Trophoblast cell (in vitro differentiated cells and primary cell): Measurements from ENCODE around the gene UST.

Experiments used
- DNase-seq, 2 donors: peaks; one replicate each; pipeline ENCODE4 v3.0.0-alpha.2; 2016
- H2AFZ ChIP-seq: 2 replicates; pipeline ENCODE4 v1.6.1; 2013; ENCODE audit warnings: low read length, moderate library complexity, mild to moderate bottlenecking; ENCODE audit not compliant: insufficient read depth, poor library complexity
- H2AK5ac ChIP-seq: 2 replicates; pipeline ENCODE4 v1.6.1; 2013; ENCODE audit warnings: mild to moderate bottlenecking, low read length
- H2BK120ac ChIP-seq: 2 replicates; pipeline ENCODE4 v1.6.1; 2013; ENCODE audit warnings: low read length, mild to moderate bottlenecking, moderate library complexity; ENCODE audit not compliant: insufficient read depth, poor library complexity
- H2BK12ac ChIP-seq: 2 replicates; pipeline ENCODE4 v1.6.1; 2013; ENCODE audit warnings: mild to moderate bottlenecking, low read length, moderate library complexity
- H2BK5ac ChIP-seq: 2 replicates; pipeline ENCODE4 v1.6.1; 2013; ENCODE audit warnings: low read length, low read depth, moderate library complexity, mild to moderate bottlenecking; ENCODE audit not compliant: poor library complexity
- H3K14ac ChIP-seq: 2 replicates; pipeline ENCODE4 v1.6.1; 2013; ENCODE audit warnings: mild to moderate bottlenecking, low read length
- H3K18ac ChIP-seq: 2 replicates; pipeline ENCODE4 v1.6.1; 2013; ENCODE audit warnings: mild to moderate bottlenecking, low read length
- H3K23ac ChIP-seq: 2 replicates; pipeline ENCODE4 v1.6.1; 2013; ENCODE audit warnings: low read length
- H3K27ac ChIP-seq: 2 replicates; pipeline ENCODE4 v1.5.1; 2013; ENCODE audit warnings: low read depth, mild to moderate bottlenecking, inconsistent platforms, low read length, moderate library complexity
- H3K27me3 ChIP-seq: 2 replicates; pipeline ENCODE4 v1.6.1; 2013; ENCODE audit warnings: inconsistent platforms, mild to moderate bottlenecking, low read length, moderate library complexity; ENCODE audit not compliant: insufficient read depth
- H3K36me3 ChIP-seq, 2 experiments: 1 replicate in 1 of 2; 2 replicates in 1 of 2; pipeline ENCODE4 v1.6.1; 2013; ENCODE audit warnings: low read length in 2 of 2, mild to moderate bottlenecking in 2 of 2, moderate library complexity in 1 of 2; ENCODE audit not compliant: insufficient read depth in 2 of 2, control insufficient read depth in 1 of 2
- H3K4ac ChIP-seq: 2 replicates; pipeline ENCODE4 v1.6.1; 2013; ENCODE audit warnings: low read depth, mild to moderate bottlenecking, low read length, moderate library complexity
- H3K4me1 ChIP-seq, 2 experiments: 1 replicate in 1 of 2; 2 replicates in 1 of 2; pipeline ENCODE4 v1.6.1; 2013; ENCODE audit warnings: low read length in 2 of 2, mild to moderate bottlenecking in 2 of 2, moderate library complexity in 1 of 2; ENCODE audit not compliant: insufficient read depth in 2 of 2, control insufficient read depth in 1 of 2
- H3K4me2 ChIP-seq: 2 replicates; pipeline ENCODE4 v1.6.1; 2013; ENCODE audit warnings: inconsistent platforms, mild to moderate bottlenecking, low read length, moderate library complexity
- H3K4me3 ChIP-seq: 2 replicates; pipeline ENCODE4 v1.5.1; 2013; ENCODE audit warnings: mild to moderate bottlenecking, low read depth, low read length, inconsistent platforms
- H3K79me1 ChIP-seq: one replicate; pipeline ENCODE4 v1.6.1; 2013; ENCODE audit warnings: low read length
- H3K79me2 ChIP-seq: 2 replicates; pipeline ENCODE4 v1.6.1; 2013; ENCODE audit warnings: low read length, mild to moderate bottlenecking; ENCODE audit not compliant: control insufficient read depth, insufficient read depth, poor library complexity
- H3K9ac ChIP-seq: 2 replicates; pipeline ENCODE4 v1.6.1; 2013; ENCODE audit warnings: mild to moderate bottlenecking, low read length
- H3K9me3 ChIP-seq: 2 replicates; pipeline ENCODE4 v1.6.1; 2013; ENCODE audit warnings: low read depth, mild to moderate bottlenecking, control low read depth, inconsistent platforms, low read length; ENCODE audit not compliant: insufficient read depth
- H4K12ac ChIP-seq: 2 replicates; pipeline ENCODE4 v1.6.1; 2013; ENCODE audit warnings: low read depth, mild to moderate bottlenecking, low read length, moderate library complexity
- H4K8ac ChIP-seq: 2 replicates; pipeline ENCODE4 v1.6.1; 2013; ENCODE audit warnings: low read depth, mild to moderate bottlenecking, low read length, moderate library complexity
- H4K91ac ChIP-seq: one replicate; pipeline ENCODE4 v1.6.1; 2013; ENCODE audit warnings: low read depth, mild to moderate bottlenecking, low read length, moderate library complexity
- WGBS: extraction: QIAGEN DNeasy Blood & Tissue Kit; methylation state at CpG from one replicate; pipeline ENCODE4 v1.1.7; 2013; ENCODE audit warnings: missing lambda C conversion rate; ENCODE audit not compliant: insufficient read length, insufficient coverage; ENCODE audit errors: extremely low coverage; 5-methylcytosine and 5-hydroxymethylcytosine counted together

The UST gene

DNA sequence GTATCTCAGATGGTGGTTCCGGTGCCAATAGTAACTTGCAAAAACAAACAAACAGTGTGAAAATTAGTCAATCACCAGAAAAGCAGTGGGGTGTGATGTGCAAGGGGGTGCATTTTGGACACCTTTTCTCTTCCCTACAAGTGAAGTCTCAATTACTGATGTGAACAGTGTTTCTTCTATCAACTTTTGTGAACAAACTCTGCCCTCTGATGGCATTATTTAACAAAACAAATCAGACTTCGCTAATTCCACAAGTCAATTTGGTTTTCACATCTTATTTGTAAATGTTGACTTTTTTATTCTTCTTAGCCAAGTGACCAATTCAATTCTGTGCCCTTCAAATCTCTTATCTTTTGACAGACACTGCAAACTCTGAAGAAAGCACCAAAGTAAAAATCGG is 212.2 kb downstream of the UST start:
- Histone ChIP-seq H2BK12ac (no peak overlapping the region), H3K4me2 (no peak overlapping the region), H3K4me1 (peaks cover 4% of the 10 kb centered on the region in 2 experiments), H3K9me3 (peaks cover 2% of the 10 kb centered on the region), H3K4me3 (no peak overlapping the region), H3K27ac (no peak overlapping the region), H3K9ac (no peak overlapping the region), H3K4ac (no peak overlapping the region), H3K27me3 (no peaks in the 10 kb centered on the region), H2BK5ac (no peak overlapping the region), H2BK120ac (no peak overlapping the region), H2AFZ (no peak overlapping the region), H4K8ac (no peak overlapping the region), H3K23ac (no peak overlapping the region), H4K91ac (no peak overlapping the region), H3K79me1 (no peaks in the 10 kb centered on the region), H3K79me2 (no peaks in the 10 kb centered on the region), H3K14ac (no peak overlapping the region), H4K12ac (no peak overlapping the region), H2AK5ac (no peak overlapping the region), H3K36me3 (peaks cover 0 to 2% of the 10 kb centered on the region in 2 experiments), H3K18ac (no peak overlapping the region)
- no CpG with 5 or more reads among the region's 3 CpGs for WGBS
- DNase-seq, result no peak

DNA sequence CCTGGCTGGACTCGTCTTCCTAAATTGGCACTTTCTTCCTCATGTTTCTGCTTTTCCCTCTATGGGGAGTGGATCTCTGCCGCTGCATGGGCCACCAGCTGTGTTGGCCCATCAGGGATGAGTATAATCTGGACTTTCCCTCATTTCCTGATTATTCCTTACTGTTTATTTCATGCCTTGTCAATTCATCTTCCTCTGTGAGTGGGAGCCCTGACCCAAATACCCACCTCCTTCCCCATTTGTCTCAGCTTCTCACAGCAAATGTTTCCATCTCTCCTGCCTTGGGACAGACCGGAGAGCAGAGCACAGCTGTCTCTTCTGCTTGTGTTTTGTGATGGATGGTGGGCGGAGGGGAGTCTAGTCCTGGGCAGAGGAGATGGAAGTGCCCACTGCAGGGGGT is 212.7 kb downstream of the UST start:
- Histone ChIP-seq H4K12ac (no peak overlapping the region), H4K91ac (no peak overlapping the region), H2AFZ (no peak overlapping the region), H3K27me3 (no peaks in the 10 kb centered on the region), H4K8ac (no peak overlapping the region), H3K4me1 (peaks cover 4% of the 10 kb centered on the region in 2 experiments), H3K79me2 (no peaks in the 10 kb centered on the region), H3K36me3 (peaks cover 0 to 2% of the 10 kb centered on the region in 2 experiments), H3K23ac (no peak overlapping the region), H3K9me3 (peaks cover 2% of the 10 kb centered on the region), H3K27ac (no peak overlapping the region), H2BK5ac (no peak overlapping the region), H3K4ac (no peak overlapping the region), H3K14ac (no peak overlapping the region), H3K4me3 (no peak overlapping the region), H2BK120ac (no peak overlapping the region), H3K9ac (no peak overlapping the region), H3K79me1 (no peaks in the 10 kb centered on the region), H3K18ac (no peak overlapping the region), H2AK5ac (no peak overlapping the region), H2BK12ac (no peak overlapping the region), H3K4me2 (no peak overlapping the region)
- DNase-seq, result no peak
- whole genome bisulfite sequencing, result no CpG with 5 or more reads among the region's 4 CpGs

DNA sequence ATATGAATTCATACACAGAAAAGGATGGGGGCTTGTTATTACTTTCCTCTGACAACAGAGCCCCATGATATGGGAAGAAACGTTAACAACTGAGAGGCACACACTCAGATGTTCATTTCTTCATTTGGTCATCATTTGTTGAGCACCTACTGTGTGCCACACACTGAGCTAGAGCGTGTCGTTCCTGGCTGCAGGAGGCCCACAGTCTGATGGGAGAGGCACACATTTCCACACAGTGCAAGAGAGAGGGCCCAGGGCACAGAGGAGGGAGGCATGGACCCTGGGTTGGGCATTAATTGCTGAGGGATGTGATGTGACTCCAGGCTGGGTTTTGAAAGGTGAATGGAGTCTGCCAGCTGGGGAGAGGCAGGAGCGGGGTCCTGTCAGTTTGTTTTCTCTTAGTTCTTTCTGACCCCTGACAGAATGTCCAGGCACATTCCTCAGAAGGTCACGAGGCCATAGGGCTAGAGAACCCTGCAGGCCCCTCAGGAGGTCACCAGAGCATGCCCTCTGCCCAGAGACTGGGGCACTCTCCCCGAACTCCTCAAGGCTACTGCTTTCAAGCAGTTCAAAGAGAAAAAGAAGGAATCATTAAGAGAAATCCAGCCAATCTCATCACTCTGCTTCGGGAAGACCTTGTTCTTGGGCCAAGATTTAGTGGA is 216.2 kb downstream of the UST start:
- no peak for DNase-seq
- H3K9ac ChIP-seq, result no peak overlapping the region

GRCh38 chr6:148963738-148964137 is 216.9 kb downstream of the UST start:
- no peaks in the 10 kb centered on the region for H3K27me3 ChIP-seq
- no peak overlapping the region for H2AFZ ChIP-seq
- H3K9me3 ChIP-seq, result peaks cover 2% of the 10 kb centered on the region
- H3K79me2 ChIP-seq, result no peaks in the 10 kb centered on the region
- no peak overlapping the region for H3K23ac ChIP-seq
- no peak overlapping the region for H2BK5ac ChIP-seq
- H3K4me3 ChIP-seq, result no peak overlapping the region
- H3K36me3 ChIP-seq, result no peaks in the 10 kb centered on the region
- no peak overlapping the region for H3K4me2 ChIP-seq
- WGBS, result no CpG with 5 or more reads among the region's 5 CpGs
- H3K9ac ChIP-seq, result no peak overlapping the region
- H3K4me1 ChIP-seq, result peaks cover 4% of the 10 kb centered on the region in 2 experiments
- no peak overlapping the region for H3K4ac ChIP-seq
- H3K79me1 ChIP-seq, result no peaks in the 10 kb centered on the region
- H3K14ac ChIP-seq, result no peak overlapping the region
- no peak overlapping the region for H4K12ac ChIP-seq
- no peak overlapping the region for H2AK5ac ChIP-seq
- H4K8ac ChIP-seq, result no peak overlapping the region
- H2BK12ac ChIP-seq, result no peak overlapping the region
- no peak for DNase-seq
- H4K91ac ChIP-seq, result no peak overlapping the region
- H2BK120ac ChIP-seq, result no peak overlapping the region
- H3K18ac ChIP-seq, result no peak overlapping the region
- no peak overlapping the region for H3K27ac ChIP-seq

More for the DNA sequence above, 216.2 kb downstream of the UST start:
- whole genome bisulfite sequencing, result no CpG with 5 or more reads among the region's 7 CpGs
- H3K79me1 ChIP-seq, result no peaks in the 10 kb centered on the region
- H2BK120ac ChIP-seq, result no peak overlapping the region
- no peak overlapping the region for H4K91ac ChIP-seq
- H2BK5ac ChIP-seq, result no peak overlapping the region
- no peak overlapping the region for H4K8ac ChIP-seq
- no peak overlapping the region for H3K18ac ChIP-seq
- H2AFZ ChIP-seq, result no peak overlapping the region
- H4K12ac ChIP-seq, result no peak overlapping the region
- H3K14ac ChIP-seq, result no peak overlapping the region
- H3K9me3 ChIP-seq, result peaks cover 2% of the 10 kb centered on the region
- H3K4me1 ChIP-seq, result peaks cover 4% of the 10 kb centered on the region in 2 experiments
- H3K36me3 ChIP-seq, result no peaks in the 10 kb centered on the region
- H2AK5ac ChIP-seq, result no peak overlapping the region
- H3K4ac ChIP-seq, result no peak overlapping the region
- H3K27me3 ChIP-seq, result no peaks in the 10 kb centered on the region
- H3K23ac ChIP-seq, result peak overlapping the region; percentile 38
- no peak overlapping the region for H3K27ac ChIP-seq
- no peak overlapping the region for H2BK12ac ChIP-seq
- H3K79me2 ChIP-seq, result no peaks in the 10 kb centered on the region
- H3K4me3 ChIP-seq, result no peak overlapping the region
- H3K4me2 ChIP-seq, result no peak overlapping the region
